Loucy (cell line): ENCODE measurements around the gene KCTD11.

Experiments
- CTCF ChIP-seq: fragments of 200-600 bp; sonication (generic); conservative IDR thresholded peaks from 2 replicates; pipeline ENCODE4 v1.5.1; 2014; ENCODE audit warnings: mild to moderate bottlenecking, antibody characterized with exemption, low read length
- EZH2phosphoT487 ChIP-seq: fragments of 200-600 bp; IDR thresholded peaks from 2 replicates; pipeline ENCODE4 v1.6.1; 2018; ENCODE audit warnings: antibody characterized with exemption, mild to moderate bottlenecking, moderate library complexity, borderline replicate concordance

- TF ChIP-seq CTCF (no peak), EZH2phosphoT487 (no peak)
Measured at GRCh38 chr17:7329997-7330637, 21.8 kb upstream of the KCTD11 start.
